GM10248 (cell line): ENCODE measurements around the gene FTH1.
A peak's percentile ranks its signal among the peaks of the same experiment; 100 is the strongest.

ENCODE experiments used
- CTCF ChIA-PET: fragments of 300-600 bp; sonication (Branson Sonifier 250); formaldehyde crosslinking; extraction: SDS; loops from one replicate; lab custom pipeline; 2021; ENCODE audit warnings: antibody characterized with exemption; lab: Yijun Ruan, JAX
- POLR2A ChIA-PET: fragments of 350-650 bp; sonication (Branson Sonifier 250); formaldehyde crosslinking; extraction: SDS; loops from one replicate; lab custom pipeline; 2020; ENCODE audit warnings: antibody characterized with exemption; lab: Yijun Ruan, JAX
- DNase-seq: peaks from one replicate; pipeline ENCODE4 v3.0.0; 2012; ENCODE audit errors: extremely low spot score
- CTCF ChIP-seq: IDR thresholded peaks from 2 replicates; pipeline ENCODE4 v1.5.1; 2012; ENCODE audit warnings: mild to moderate bottlenecking, low read depth; ENCODE audit errors: extremely low read depth, missing control alignments, control extremely low read depth

FTH1 gene

GRCh38 chr11:61964058-61964665, 3.3 kb downstream of the FTH1 start:
- CTCF ChIA-PET, result interaction anchor here (0.7 to 5.1 kb wide), 5 partner anchors 8 to 118 kb away, joined by 3 to 39 read pairs (median 4); no protein-coding TSS in a partner anchor
- no peak for DNase-seq
- POLR2A ChIA-PET, result interaction anchor here (1.2 kb wide), 1 partner anchor 17 kb away, joined by 3 read pairs; no protein-coding TSS in a partner anchor
- no peak for TF ChIP-seq CTCF

GRCh38 chr11:61963282-61964057, 4.0 kb downstream of the FTH1 start:
- no peak for TF ChIP-seq CTCF
- CTCF ChIA-PET, result interaction anchor here (1.1 to 5.1 kb wide), 6 partner anchors 9 to 122 kb away, joined by 3 to 39 read pairs (median 4); no protein-coding TSS in a partner anchor
- DNase-seq, result no peak
- POLR2A ChIA-PET, result interaction anchor here (1.2 to 2.0 kb wide), 2 partner anchors 8 to 18 kb away, joined by 3 to 6 read pairs; no protein-coding TSS in a partner anchor

- TF ChIP-seq CTCF, result no peak
- no peak for DNase-seq
- ChIA-PET CTCF (interaction anchor here (1.0 to 5.1 kb wide), 7 partner anchors 16 to 123 kb away, joined by 3 to 39 read pairs (median 5); no protein-coding TSS in a partner anchor), POLR2A (interaction anchor here (1.2 to 2.0 kb wide), 2 partner anchors 8 to 19 kb away, joined by 3 to 6 read pairs; no protein-coding TSS in a partner anchor)
Observed at GRCh38 chr11:61963016-61963281, 4.5 kb downstream of the FTH1 start.

- ChIA-PET CTCF (interaction anchor here (1.0 to 5.1 kb wide), 9 partner anchors 9 to 124 kb away, joined by 3 to 39 read pairs (median 4); no protein-coding TSS in a partner anchor), POLR2A (interaction anchor here (2.0 kb wide), 1 partner anchor 9 kb away, joined by 6 read pairs; no protein-coding TSS in a partner anchor)
- no peak for TF ChIP-seq CTCF
- DNase-seq, result no peak
Observed at GRCh38 chr11:61962213-61963015, 5.0 kb downstream of the FTH1 start.

- no peak for TF ChIP-seq CTCF
- DNase-seq, result peak; percentile 3
- POLR2A ChIA-PET, result interaction anchor here (2.0 kb wide), 1 partner anchor 10 kb away, joined by 6 read pairs; no protein-coding TSS in a partner anchor
- CTCF ChIA-PET, result interaction anchor here (1.0 to 5.1 kb wide), 8 partner anchors 9 to 120 kb away, joined by 3 to 39 read pairs (median 5); partner anchors contain the start of gene BEST1
Observed at GRCh38 chr11:61961570-61962212, 5.7 kb downstream of the FTH1 start.
